K562 (cell line): ENCODE data around the gene SCLY. TPM values are rescaled to one million over a fixed set of nuclear protein-coding genes. Genes with fewer than 3 reads are reported as not detected.

Source experiments
- ATAC-seq: fragments of 200-7000 bp; cut with Tn5 transposase; 3 replicates; pipeline ENCODE4 v1.9.1; 2020; ENCODE audit warnings: moderate library complexity
- BruUV-seq: library from RNA; stranded (reverse); fragments of 400-500 nt; replicated peaks from 2 replicates; lab custom pipeline; 2021; lab: Mats Ljungman, UMichigan
- CTCF ChIA-PET: fragments of 300-600 bp; formaldehyde crosslinking; extraction: SDS; loops from one replicate; lab custom pipeline; 2021; ENCODE audit warnings: low intra/inter-chr PET ratio; lab: Yijun Ruan, JAX
- POLR2A ChIA-PET: fragments of 300-600, 350-650 bp; sonication (Branson Sonifier 250); formaldehyde crosslinking; extraction: SDS; loops from one replicate; lab custom pipeline; 2021; ENCODE audit warnings: antibody characterized with exemption, inconsistent platforms; lab: Yijun Ruan, JAX
- DNase-seq, 4 experiments: peaks; one replicate each; pipeline versions ENCODE4 v3.0.0 to v3.0.0-alpha.2; 2011 to 2018; ENCODE audit warnings: low spot score in 3 of 4, mixed read lengths in 3 of 4; ENCODE audit errors: extremely low read depth in 1 of 4
- FAIRE-seq: peaks from 2 replicates; lab custom pipeline; 2011; peaks lifted over from hg19 to GRCh38; lab: Jason Lieb, UNC
- H2AFZ ChIP-seq: 2 replicates; pipeline ENCODE4 v1.6.0; 2011; ENCODE audit warnings: low read depth, low read length, control low read depth, inconsistent platforms
- H3K27ac ChIP-seq: fragments of 200-600 bp; 3 replicates; pipeline ENCODE4 v1.8.0; 2011; ENCODE audit warnings: low read depth, mild to moderate bottlenecking, control low read depth, inconsistent platforms, low read length, moderate library complexity, mixed read lengths; ENCODE audit errors: extremely low read depth
- H3K27me3 ChIP-seq, 2 experiments: fragments of 300-600 bp in 1 of 2; 2 replicates in 1 of 2; 3 replicates in 1 of 2; pipeline versions ENCODE4 v1.6.0 to v1.8.0; 2011; ENCODE audit warnings: inconsistent platforms in 2 of 2, low read length in 2 of 2, mild to moderate bottlenecking in 1 of 2, mixed read lengths in 1 of 2, moderate library complexity in 1 of 2; ENCODE audit not compliant: control insufficient read depth in 2 of 2, insufficient read depth in 2 of 2
- H3K36me3 ChIP-seq: fragments of 300-600 bp; 3 replicates; pipeline ENCODE4 v1.8.0; 2011; ENCODE audit warnings: mild to moderate bottlenecking, low read length, inconsistent platforms; ENCODE audit not compliant: control insufficient read depth, insufficient read depth
- H3K4me1 ChIP-seq, 2 experiments: fragments of 200-600 bp in 1 of 2; replicated peaks in 1 of 2; 2 replicates in 1 of 2; 3 replicates in 1 of 2; pipeline versions ENCODE4 v1.5.1 to v1.8.0; 2011; ENCODE audit warnings: inconsistent platforms in 2 of 2, low read length in 2 of 2, mild to moderate bottlenecking in 1 of 2, mixed read lengths in 1 of 2, moderate library complexity in 1 of 2; ENCODE audit not compliant: control insufficient read depth in 2 of 2, insufficient read depth in 2 of 2
- H3K4me2 ChIP-seq: 2 replicates; pipeline ENCODE4 v1.6.1; 2011; ENCODE audit warnings: low read length, control low read depth, inconsistent platforms, mixed read lengths; ENCODE audit not compliant: insufficient read depth
- H3K4me3 ChIP-seq: fragments of 200-600 bp; sonication (generic), shearing (Covaris generic); 2 replicates; pipeline ENCODE4 v1.5.1; 2016; ENCODE audit warnings: control low read depth, inconsistent platforms
- H3K79me2 ChIP-seq: fragments of 200-600 bp; 3 replicates; pipeline ENCODE4 v1.8.0; 2011; ENCODE audit warnings: low read length, inconsistent platforms; ENCODE audit not compliant: control insufficient read depth, insufficient read depth
- H3K9ac ChIP-seq, 2 experiments: 2 replicates each; pipeline versions ENCODE4 v1.6.0 to v1.6.1; 2011; ENCODE audit warnings: low read depth in 2 of 2, low read length in 2 of 2, control low read depth in 1 of 2, inconsistent platforms in 1 of 2, mild to moderate bottlenecking in 1 of 2, mixed read lengths in 1 of 2; ENCODE audit not compliant: insufficient read depth in 1 of 2
- H3K9me1 ChIP-seq: one replicate; pipeline ENCODE4 v1.6.0; 2011; ENCODE audit warnings: inconsistent platforms, mild to moderate bottlenecking, low read length, moderate library complexity; ENCODE audit not compliant: control insufficient read depth, insufficient read depth
- H3K9me3 ChIP-seq: replicated peaks from 2 replicates; pipeline ENCODE4 v1.5.1; 2011; ENCODE audit warnings: low read depth, low read length, inconsistent platforms; ENCODE audit not compliant: control insufficient read depth, insufficient read depth
- H4K20me1 ChIP-seq: replicated peaks from 2 replicates; pipeline ENCODE4 v1.6.1; 2011; ENCODE audit warnings: low read length, inconsistent platforms, mixed read lengths; ENCODE audit not compliant: control insufficient read depth, insufficient read depth
- CAMTA2 ChIP-seq: fragments of 250-450 bp; sonication (Bioruptor Pico); conservative IDR thresholded peaks from 2 replicates; pipeline ENCODE4 v1.5.1; 2022
- CTCF ChIP-seq, 3 experiments: IDR thresholded peaks in 2 of 3; conservative IDR thresholded peaks in 1 of 3; 2 replicates each; pipeline ENCODE4 v1.5.1; 2011 to 2012; ENCODE audit warnings: low read length in 3 of 3, mild to moderate bottlenecking in 3 of 3, control low read depth in 2 of 3, improper control_type of control experiment in 1 of 3, inconsistent platforms in 1 of 3, low read depth in 1 of 3, mixed read lengths in 1 of 3, moderate library complexity in 1 of 3; ENCODE audit not compliant: insufficient read depth in 2 of 3
- HMGXB4 ChIP-seq: sonication (generic); formaldehyde crosslinking; IDR thresholded peaks from 2 replicates; pipeline ENCODE4 v1.8.1; 2023; ENCODE audit warnings: mild to moderate bottlenecking, missing genetic modification reagents
- HSF4 ChIP-seq: fragments of 250-450 bp; sonication (Bioruptor Pico); IDR thresholded peaks from 2 replicates; pipeline ENCODE4 v2.1.2; 2022; ENCODE audit warnings: mild to moderate bottlenecking, moderate library complexity, borderline replicate concordance
- WGBS: fragments of 100-300 bp; shearing (Covaris generic); methylation state at CpG from one replicate; pipeline ENCODE4 v1.1.6; 2016; ENCODE audit warnings: low coverage, mixed read lengths; ENCODE audit not compliant: insufficient coverage; ENCODE audit errors: missing lambda C conversion rate; 5-methylcytosine and 5-hydroxymethylcytosine counted together
- in situ Hi-C: fragments of 300-500 bp; cut with MboI; formaldehyde crosslinking; loops from 4 replicates; pipeline ENCODE4 v1.15.0; 2018; ENCODE audit warnings: inconsistent platforms, mixed read lengths
- intact Hi-C: fragments of 100-400 bp; cut with micrococcal nuclease; formaldehyde crosslinking; loops from 2 replicates; pipeline ENCODE4 v1.14.2; 2022
- polyA plus RNA-seq, 8 experiments: library from polyadenylated mRNA; depleted of rRNA in 4 of 8; stranded (reverse) in 5 of 8; unstranded in 3 of 8; fragments of >200 nt; fragmentation: Nextera tagmentation in 2 of 8; fragmentation: Illumina TruSeq in 1 of 8; extraction: Ambion mirVana in 2 of 8; extraction: Trizol in 1 of 8; gene quantifications; 2 replicates each; pipeline versions ENCODE4 v1.2.1 to v1.2.3, GENCODE V29; 2011 to 2014; ENCODE audit warnings: inconsistent platforms in 1 of 8, missing spikeins in 1 of 8
- total RNA-seq, 7 experiments: library from RNA; depleted of rRNA in 6 of 7; stranded (reverse); fragments of >200 nt in 6 of 7; fragmentation: Illumina TruSeq in 2 of 7; extraction: Trizol in 2 of 7; gene quantifications; 2 replicates each; pipeline versions ENCODE4 v1.2.1 to v1.2.3, GENCODE V29; 2011 to 2021; ENCODE audit warnings: low replicate concordance in 1 of 7

The SCLY gene
- total and polyA plus RNA-seq, 9 of the 15 experiments (the other 6 are each of a cell fraction or from before 2014, with no cell fraction given): 2.6 to 32.2 (median 21.1) TPM

- TF ChIP-seq HMGXB4: no peak
- no peak for TF ChIP-seq HSF4 (CRISPR knock-in tag)
- TF ChIP-seq, all 486 proteins: peak for 0
Measured at GRCh38 chr2:238013806-238014205, 47.0 kb upstream of the SCLY start (continued).

- no peaks in the 10 kb centered on the region for H3K4me1 ChIP-seq
- WGBS: 52% methylated on average over 4 of the region's 4 CpGs
- BruUV-seq: no TSS peak
- ATAC-seq: no peak
- H4K20me1 ChIP-seq: no peaks in the 10 kb centered on the region
- H3K4me3 ChIP-seq: no peak overlapping the region
- no peaks in the 10 kb centered on the region; the same call in 2 of the 3 replicates for H3K79me2 ChIP-seq
- no peak overlapping the region for H3K4me2 ChIP-seq
- ChIA-PET CTCF (interaction anchor here (0.6 kb wide), 1 partner anchor 49 kb away, joined by 4 read pairs; no protein-coding TSS in a partner anchor), POLR2A (no interaction called here)
- in situ Hi-C loops (no loop called here), intact Hi-C loops (no loop called here)
- H3K9me1 ChIP-seq: no peaks in the 10 kb centered on the region
- H3K27ac ChIP-seq: no peak overlapping the region
- TF ChIP-seq CAMTA2 (no peak), CTCF (IDR thresholded peaks at IDR 0.05 in 2 of 3, conservative IDR thresholded peaks at IDR 0.05 in 1 of 3; ENCODE audit: insufficient read depth in 2 of 3, low read depth in 1 of 3, low read length in 3 of 3) (0 out of 6 replicates have a peak, but pooled peaks of 1 of the 3 experiments have one; percentile 6)
- DNase-seq: no peak
- H3K9ac ChIP-seq: no peak overlapping the region; a peak in 1 of 4 replicates
- no peaks in the 10 kb centered on the region for H3K27me3 ChIP-seq
- H3K9me3 ChIP-seq: no peaks in the 10 kb centered on the region
- peaks cover 41% of the 10 kb centered on the region; the same call in 2 of the 3 replicates for H3K36me3 ChIP-seq
- H2AFZ ChIP-seq: no peak overlapping the region
- FAIRE-seq: no peak
Measured at GRCh38 chr2:238015705-238016104, 45.1 kb upstream of the SCLY start.
